ES-I3 (cell line): ENCODE measurements around the gene PTCH2.

Source experiments
- H3K36me3 ChIP-seq: 2 replicates; pipeline ENCODE4 v1.6.1; 2013; ENCODE audit warnings: mild to moderate bottlenecking, low read length, control low read depth, moderate library complexity; ENCODE audit not compliant: insufficient read depth
- H3K4me1 ChIP-seq: 2 replicates; pipeline ENCODE4 v1.6.1; 2013; ENCODE audit warnings: mild to moderate bottlenecking, control low read depth, low read length; ENCODE audit not compliant: insufficient read depth
- H3K9ac ChIP-seq: 2 replicates; pipeline ENCODE4 v1.6.1; 2013; ENCODE audit warnings: low read depth, mild to moderate bottlenecking, low read length, moderate library complexity
- H3K9me3 ChIP-seq: 2 replicates; pipeline ENCODE4 v1.6.1; 2013; ENCODE audit warnings: mild to moderate bottlenecking, low read length, moderate library complexity; ENCODE audit not compliant: control insufficient read depth, insufficient read depth

PTCH2 gene

DNA sequence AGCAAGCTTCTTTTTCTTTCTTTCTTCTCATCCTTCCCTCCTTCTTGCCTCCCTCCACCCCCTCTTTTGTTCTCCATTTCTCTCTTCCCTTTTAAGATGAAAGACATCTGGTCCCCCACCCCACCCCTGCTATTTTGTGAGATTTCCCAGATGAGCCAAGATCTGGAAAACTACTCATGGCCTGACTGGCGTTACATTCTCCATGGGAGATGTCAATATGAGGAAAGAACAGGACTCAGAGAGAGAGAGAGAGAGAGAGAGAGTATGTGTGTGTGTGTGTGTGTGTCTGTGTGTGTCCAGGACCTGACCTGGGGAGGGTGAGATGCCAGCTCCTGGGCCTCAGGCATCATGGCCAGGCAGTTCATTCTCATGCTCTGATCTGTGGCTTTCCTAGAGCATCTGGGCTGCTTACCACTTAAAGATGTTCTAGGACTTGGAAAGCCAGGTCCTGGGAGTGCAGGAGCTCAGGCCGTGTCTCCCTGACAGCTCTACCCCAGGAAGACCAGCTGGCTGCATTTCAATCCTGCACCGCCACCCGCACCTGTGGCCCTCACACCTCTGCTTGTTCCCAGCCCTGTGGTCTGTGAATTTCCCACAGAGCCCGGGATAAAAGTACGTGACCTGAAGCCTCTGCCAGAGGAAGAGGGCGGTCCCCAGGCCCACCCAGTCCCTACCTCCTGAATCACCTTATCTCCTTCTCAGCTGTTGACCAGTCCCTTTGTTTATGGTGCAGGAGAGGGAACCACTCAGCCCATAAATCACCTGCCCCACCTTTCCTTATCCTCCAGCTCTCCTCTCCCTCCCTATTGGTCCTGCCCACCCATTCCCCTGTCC lies 51.9 kb downstream of the PTCH2 start:
- Histone ChIP-seq H3K9ac (no peak overlapping the region), H3K9me3 (no peaks in the 10 kb centered on the region), H3K4me1 (peaks cover 15% of the 10 kb centered on the region; the same call in 1 of the 2 replicates), H3K36me3 (no peaks in the 10 kb centered on the region)

- no peaks in the 10 kb centered on the region for H3K36me3 ChIP-seq
- H3K4me1 ChIP-seq: peaks cover 29% of the 10 kb centered on the region
- H3K9me3 ChIP-seq: no peaks in the 10 kb centered on the region
- H3K9ac ChIP-seq: no peak within 1 kb of the TSS
These were observed 54.8 kb downstream of the PTCH2 start, which contains the start of gene BEST4 for GRCh38 chr1:44788120-44788860. BEST4 (minus strand) TSS chr1:44788170; CDS start chr1:44787705, 465 bp downstream.

DNA sequence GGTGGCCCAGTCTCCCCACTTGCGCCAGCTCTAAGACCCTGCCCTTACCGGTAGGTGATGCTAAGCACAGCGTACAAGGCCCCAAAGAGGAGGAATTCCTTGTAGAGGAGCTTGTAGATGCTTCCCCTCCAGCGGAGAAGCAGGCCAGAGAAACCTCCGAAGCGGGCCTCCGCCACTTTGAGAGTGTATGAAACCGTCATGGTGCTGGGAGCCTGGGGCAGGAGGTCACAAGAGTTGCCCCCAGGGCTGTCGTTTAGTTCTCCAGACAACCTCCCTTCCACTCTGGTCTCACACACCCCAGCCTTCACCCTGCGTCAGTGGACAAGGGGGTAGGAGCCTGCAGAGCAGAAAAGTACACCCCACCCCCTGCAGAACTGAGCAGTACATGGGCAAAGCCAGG lies 55.5 kb downstream of the PTCH2 start:
- H3K36me3 ChIP-seq: no peaks in the 10 kb centered on the region
- no peak overlapping the region for H3K9ac ChIP-seq
- H3K9me3 ChIP-seq: no peaks in the 10 kb centered on the region
- peaks cover 21% of the 10 kb centered on the region for H3K4me1 ChIP-seq

DNA sequence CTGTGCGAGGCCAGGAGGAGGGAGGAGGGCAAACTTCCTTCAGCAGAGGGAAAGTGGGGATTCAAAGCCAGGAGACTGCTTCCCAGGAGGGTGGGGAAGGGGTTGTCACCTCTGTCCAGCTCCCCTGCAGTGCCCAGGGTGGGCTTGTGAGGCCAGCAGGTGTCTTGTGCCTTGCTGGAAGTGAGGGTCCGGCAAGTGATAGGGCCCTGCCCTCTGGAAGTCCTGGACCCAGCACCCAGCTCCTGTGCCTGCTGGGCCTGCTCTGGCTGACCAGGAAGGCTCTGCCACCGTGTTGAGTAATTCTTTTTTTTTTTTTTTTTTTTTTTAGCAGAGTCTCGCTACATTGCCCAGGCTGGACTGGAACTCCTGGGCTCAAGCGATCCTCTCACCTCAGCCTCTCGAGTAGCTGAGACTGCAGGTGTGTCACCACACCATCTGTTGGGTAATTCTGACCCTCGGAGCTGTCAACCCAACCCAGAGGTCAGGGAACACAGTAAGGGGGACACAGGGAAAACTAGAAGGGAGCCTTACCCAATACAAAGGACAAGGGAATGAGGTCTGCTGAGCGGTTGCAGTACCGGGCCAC lies 56.1 kb downstream of the PTCH2 start:
- peak overlapping the region; percentile 49 for H3K9ac ChIP-seq
- peaks cover 21% of the 10 kb centered on the region for H3K4me1 ChIP-seq
- no peaks in the 10 kb centered on the region for H3K36me3 ChIP-seq
- no peaks in the 10 kb centered on the region for H3K9me3 ChIP-seq

GRCh38 chr1:44786138-44786840 lies 56.8 kb downstream of the PTCH2 start:
- H3K4me1 ChIP-seq: peaks cover 21% of the 10 kb centered on the region
- no peaks in the 10 kb centered on the region for H3K9me3 ChIP-seq
- H3K9ac ChIP-seq: peak overlapping the region; percentile 49
- no peaks in the 10 kb centered on the region for H3K36me3 ChIP-seq

- peaks cover 21% of the 10 kb centered on the region for H3K4me1 ChIP-seq
- H3K9ac ChIP-seq: peak overlapping the region; percentile 49; the same call in 1 of the 2 replicates
- no peaks in the 10 kb centered on the region for H3K9me3 ChIP-seq
- H3K36me3 ChIP-seq: no peaks in the 10 kb centered on the region
These were observed 57.4 kb downstream of the PTCH2 start for GRCh38 chr1:44785501-44786137.

GRCh38 chr1:44785029-44785380 lies 58.0 kb downstream of the PTCH2 start:
- Histone ChIP-seq H3K9me3 (no peaks in the 10 kb centered on the region), H3K9ac (no peak overlapping the region), H3K4me1 (peaks cover 21% of the 10 kb centered on the region), H3K36me3 (no peaks in the 10 kb centered on the region; the same call in 1 of the 2 replicates)

DNA sequence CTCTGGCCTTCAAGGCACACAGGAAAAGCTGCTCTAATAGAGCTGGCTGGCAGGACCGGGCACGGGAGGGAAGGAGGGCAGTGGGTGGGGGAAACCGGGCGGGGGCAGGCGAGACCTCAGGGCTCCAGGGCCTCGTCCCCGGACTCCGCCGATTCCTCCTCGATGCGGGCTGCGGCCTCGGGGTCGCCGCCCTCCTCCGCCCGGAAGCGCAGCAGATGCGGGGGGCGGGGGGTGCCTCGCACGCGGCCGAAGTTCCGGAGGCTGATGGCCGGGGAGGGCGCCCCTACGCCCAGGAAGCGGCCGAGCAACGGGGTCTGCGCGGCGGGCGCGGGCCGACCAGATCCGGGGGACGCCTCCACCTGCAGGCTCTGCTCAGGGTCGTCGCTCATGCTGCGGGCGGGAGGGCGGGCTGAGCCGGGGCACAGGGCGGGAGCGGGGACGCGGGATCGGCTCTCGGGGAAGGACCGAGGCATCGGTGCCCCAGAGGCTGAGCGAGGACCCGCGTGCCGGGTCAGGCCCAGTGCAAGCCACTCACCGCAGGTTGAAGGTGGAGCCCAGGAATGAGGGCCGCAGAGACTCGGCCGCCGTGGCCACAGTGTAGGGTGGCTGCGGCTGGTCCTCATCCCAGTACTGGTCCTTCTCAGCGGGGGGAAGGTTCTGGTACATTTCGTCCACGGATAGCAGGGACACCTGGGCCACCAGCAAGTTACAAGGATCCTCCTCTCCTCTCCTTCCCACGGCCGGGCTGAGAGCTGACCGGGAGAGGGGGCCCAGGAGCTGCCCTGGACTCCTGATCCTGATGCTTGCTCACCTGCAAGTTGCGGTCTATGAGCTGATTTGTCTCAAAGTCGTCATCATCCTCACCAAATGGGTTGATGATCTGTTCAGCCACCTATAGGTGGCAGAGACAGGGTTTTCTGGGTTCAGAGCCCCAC lies 58.7 kb downstream of the PTCH2 start:
- Histone ChIP-seq H3K9me3 (no peaks in the 10 kb centered on the region), H3K9ac (peak overlapping the region; percentile 58), H3K4me1 (peaks cover 21% of the 10 kb centered on the region), H3K36me3 (no peaks in the 10 kb centered on the region; the same call in 1 of the 2 replicates)

GRCh38 chr1:44783697-44784093 lies 59.4 kb downstream of the PTCH2 start:
- H3K9me3 ChIP-seq: no peaks in the 10 kb centered on the region
- H3K4me1 ChIP-seq: peaks cover 21% of the 10 kb centered on the region
- H3K9ac ChIP-seq: peak overlapping the region; percentile 58
- H3K36me3 ChIP-seq: peaks cover 5% of the 10 kb centered on the region

DNA sequence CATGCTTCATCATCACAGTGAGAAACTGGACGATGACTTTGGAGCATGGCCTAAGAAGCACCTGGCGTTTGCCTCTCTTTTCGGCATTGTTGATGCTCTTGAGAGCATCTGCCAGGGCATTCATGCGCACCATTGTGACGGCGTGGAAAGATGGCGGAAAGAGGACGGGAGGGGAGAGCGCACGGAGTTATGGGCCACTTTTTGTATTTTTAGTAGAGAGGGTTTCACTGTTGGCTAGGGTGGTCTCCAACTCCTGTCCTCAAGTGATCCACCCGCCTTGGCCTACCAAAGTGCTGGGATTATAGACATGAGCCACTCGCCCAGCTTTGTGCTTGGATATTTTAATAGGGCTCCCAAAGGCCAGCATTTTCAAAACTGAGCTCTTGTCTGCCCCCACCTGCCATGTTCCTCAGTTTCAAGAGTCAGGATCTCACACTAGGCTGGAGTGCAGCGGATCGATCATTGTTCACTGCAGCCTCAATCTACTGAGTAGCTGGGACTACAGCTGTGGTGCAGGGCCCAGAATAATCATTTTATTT lies 62.4 kb downstream of the PTCH2 start:
- H3K4me1 ChIP-seq: peaks cover 12% of the 10 kb centered on the region
- peaks cover 33% of the 10 kb centered on the region for H3K36me3 ChIP-seq
- no peaks in the 10 kb centered on the region for H3K9me3 ChIP-seq
- no peak overlapping the region for H3K9ac ChIP-seq

GRCh38 chr1:44778705-44779576 lies 64.1 kb downstream of the PTCH2 start:
- Histone ChIP-seq H3K36me3 (peaks cover 33% of the 10 kb centered on the region), H3K9ac (no peak overlapping the region), H3K4me1 (peaks cover 5% of the 10 kb centered on the region), H3K9me3 (no peaks in the 10 kb centered on the region)

- H3K9ac ChIP-seq: no peak overlapping the region
- H3K9me3 ChIP-seq: no peaks in the 10 kb centered on the region
- peaks cover 33% of the 10 kb centered on the region for H3K36me3 ChIP-seq
- no peaks in the 10 kb centered on the region; the same call in 1 of the 2 replicates for H3K4me1 ChIP-seq
These were observed 65.0 kb downstream of the PTCH2 start for GRCh38 chr1:44777969-44778635.
